Breast epithelium (tissue), 4 donors: ENCODE results near the gene CST6. TPM values are rescaled to one million over a fixed set of nuclear protein-coding genes. Genes with fewer than 3 reads are reported as not detected.

Source experiments
- DNase-seq, 2 donors: peaks; one replicate each; pipeline ENCODE4 v3.0.0-alpha.2; 2019; ENCODE audit warnings: low spot score in 2 of 2
- H3K27ac ChIP-seq, 2 donors: fragments of 200-600 bp; sonication (generic) in 1 of 2; one replicate each; pipeline ENCODE4 v1.5.1; 2016 to 2019; ENCODE audit warnings: mild to moderate bottlenecking in 1 of 2
- H3K27me3 ChIP-seq, 2 donors: fragments of 200-600 bp; sonication (generic) in 1 of 2; one replicate each; pipeline versions ENCODE4 v1.5.1 to v1.6.0; 2017 to 2019; ENCODE audit warnings: control low read depth in 1 of 2, mild to moderate bottlenecking in 1 of 2
- H3K36me3 ChIP-seq: fragments of 200-600 bp; one replicate; pipeline ENCODE4 v1.5.1; 2019
- H3K4me1 ChIP-seq, 2 donors: fragments of 200-600 bp; sonication (generic); one replicate each; pipeline ENCODE4 v1.5.1; 2016 to 2019; ENCODE audit warnings: control low read depth in 1 of 2
- H3K4me3 ChIP-seq, 3 donors: fragments of 200-600 bp; sonication (generic); 1 replicate in 2 of 3; 2 replicates in 1 of 3; pipeline ENCODE4 v1.5.1; 2016 to 2019; ENCODE audit warnings: mild to moderate bottlenecking in 3 of 3, moderate library complexity in 2 of 3
- H3K9me3 ChIP-seq, 2 donors: fragments of 200-600 bp; sonication (generic) in 1 of 2; one replicate each; pipeline ENCODE4 v1.5.1; 2016 to 2019; ENCODE audit warnings: control low read depth in 1 of 2
- POLR2A ChIP-seq: fragments of 450-650 bp; IDR thresholded peaks from one replicate; pipeline ENCODE4 v1.6.1; 2016; ENCODE audit warnings: antibody characterized with exemption, mild to moderate bottlenecking, moderate library complexity
- POLR2AphosphoS5 ChIP-seq, 3 donors: sonication (generic); formaldehyde crosslinking; IDR thresholded peaks; one replicate each; pipeline ENCODE4 v1.6.1; 2017; ENCODE audit warnings: antibody characterized with exemption in 3 of 3
- intact Hi-C: fragments of 100-400 bp; cut with DNase I; formaldehyde crosslinking; loops from one replicate; pipeline ENCODE4 v1.15.1; 2023; ENCODE audit warnings: low total_unique reads
- total RNA-seq, 3 donors: library from RNA; depleted of rRNA; stranded (reverse); fragments of >200 nt; gene quantifications; one replicate each; pipeline ENCODE4 v1.1.0, GENCODE V29; 2016
- TF ChIP-seq, protein P1 (sequence below), 3 donors: fragments of 450-650 bp; IDR thresholded peaks; one replicate each; pipeline ENCODE4 v1.5.1; 2016 to 2017; ENCODE audit warnings: antibody characterized with exemption in 3 of 3, mild to moderate bottlenecking in 3 of 3, moderate library complexity in 3 of 3

The CST6 gene
- total RNA-seq, 3 donors from 2014 or later, result 0.59 to 0.98 TPM; not detected in 1

DNA sequence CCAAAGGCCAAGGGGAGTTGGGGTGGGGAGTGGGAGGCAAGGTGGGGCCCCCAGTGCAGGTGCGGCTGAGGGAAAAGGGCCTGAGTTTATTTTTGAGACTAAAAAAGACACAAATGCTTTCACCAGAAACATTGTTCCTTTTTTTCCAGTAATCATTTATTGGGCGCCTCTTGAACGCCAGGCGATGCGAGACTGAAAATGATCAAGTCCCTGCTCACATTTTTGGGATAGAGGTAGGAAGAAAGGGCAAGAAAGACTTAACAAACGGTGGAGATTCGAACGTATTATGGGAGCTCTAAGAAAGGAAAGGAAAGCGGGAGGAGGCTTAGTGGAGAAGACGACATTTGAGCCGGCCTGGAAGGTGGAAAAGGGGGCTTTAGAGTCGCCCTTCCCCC lies 39.6 kb downstream of the CST6 start:
- intact Hi-C loops, result no loop called here
- DNase-seq, result no peak
- peak overlapping the region; percentile 89 to 94 for H3K27ac ChIP-seq

DNA sequence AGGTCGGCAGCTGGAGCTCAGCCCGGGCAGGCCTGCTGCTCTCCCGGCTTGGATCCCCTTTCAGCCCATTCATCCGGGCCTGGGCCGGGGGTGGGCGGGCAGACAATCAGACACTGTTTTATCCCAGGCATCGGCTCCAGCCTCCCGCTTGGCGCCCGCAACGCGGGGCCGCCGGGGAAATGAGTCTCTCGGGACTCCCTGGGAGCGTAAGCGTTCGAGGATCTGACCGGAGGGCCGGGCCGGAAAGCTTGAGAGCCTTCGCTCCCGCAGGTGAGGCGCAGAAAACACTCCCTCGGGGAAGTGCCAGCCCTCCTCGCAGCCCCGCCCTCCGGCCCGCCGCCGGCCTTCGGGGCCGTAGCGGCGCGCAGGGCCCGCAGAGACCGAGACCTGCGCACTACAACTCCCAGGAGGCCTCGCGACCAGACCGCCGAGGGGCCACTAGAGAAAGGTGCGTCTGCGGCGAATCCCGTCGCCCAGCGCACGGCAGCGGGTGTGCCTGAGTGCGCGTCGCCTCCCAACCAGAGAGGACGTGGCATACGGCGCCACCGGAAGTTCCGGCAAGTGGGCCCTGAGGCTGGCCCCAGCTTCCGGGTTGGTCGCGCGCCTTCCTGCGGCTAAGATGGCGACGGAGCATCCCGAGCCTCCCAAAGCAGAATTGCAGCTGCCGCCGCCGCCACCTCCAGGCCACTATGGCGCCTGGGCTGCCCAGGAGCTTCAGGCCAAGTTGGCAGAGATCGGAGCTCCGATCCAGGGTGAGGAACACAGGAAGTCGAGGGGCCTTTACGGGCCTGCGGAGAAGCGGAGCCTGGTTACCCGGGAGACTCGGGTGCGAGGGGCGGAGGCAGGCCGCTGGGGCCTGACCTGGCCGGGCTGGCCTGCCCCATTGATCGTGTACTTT lies 40.2 kb downstream of the CST6 start, which contains the start of gene SF3B2:
Gene SF3B2, plus strand, starts transcription at position 599 of the 898 bp plus-strand sequence. Its CDS starts 21 bp downstream, at position 620.
- peak; percentile 96 to 97 for DNase-seq
- intact Hi-C loops, result no loop called here
- H3K27me3 ChIP-seq, result peaks cover 0 to 13% of the 10 kb centered on the region in 2 donors
- TF ChIP-seq POLR2A (peak; percentile 49), POLR2AphosphoS5 (IDR thresholded peaks at IDR 0.05) (peak; percentile 93 to 94 (median 93))
- TF ChIP-seq, protein P1, sequence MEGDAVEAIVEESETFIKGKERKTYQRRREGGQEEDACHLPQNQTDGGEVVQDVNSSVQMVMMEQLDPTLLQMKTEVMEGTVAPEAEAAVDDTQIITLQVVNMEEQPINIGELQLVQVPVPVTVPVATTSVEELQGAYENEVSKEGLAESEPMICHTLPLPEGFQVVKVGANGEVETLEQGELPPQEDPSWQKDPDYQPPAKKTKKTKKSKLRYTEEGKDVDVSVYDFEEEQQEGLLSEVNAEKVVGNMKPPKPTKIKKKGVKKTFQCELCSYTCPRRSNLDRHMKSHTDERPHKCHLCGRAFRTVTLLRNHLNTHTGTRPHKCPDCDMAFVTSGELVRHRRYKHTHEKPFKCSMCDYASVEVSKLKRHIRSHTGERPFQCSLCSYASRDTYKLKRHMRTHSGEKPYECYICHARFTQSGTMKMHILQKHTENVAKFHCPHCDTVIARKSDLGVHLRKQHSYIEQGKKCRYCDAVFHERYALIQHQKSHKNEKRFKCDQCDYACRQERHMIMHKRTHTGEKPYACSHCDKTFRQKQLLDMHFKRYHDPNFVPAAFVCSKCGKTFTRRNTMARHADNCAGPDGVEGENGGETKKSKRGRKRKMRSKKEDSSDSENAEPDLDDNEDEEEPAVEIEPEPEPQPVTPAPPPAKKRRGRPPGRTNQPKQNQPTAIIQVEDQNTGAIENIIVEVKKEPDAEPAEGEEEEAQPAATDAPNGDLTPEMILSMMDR (IDR thresholded peaks at IDR 0.05), result no peak
- peak within 1 kb of the TSS; percentile 92 to 97 (median 92) for H3K4me3 ChIP-seq
- no peaks in the 10 kb centered on the region for H3K36me3 ChIP-seq
- H3K4me1 ChIP-seq, result peaks cover 5 to 17% of the 10 kb centered on the region in 2 donors
- H3K9me3 ChIP-seq, result no peaks in the 10 kb centered on the region
- peak within 1 kb of the TSS; percentile 89 to 94 for H3K27ac ChIP-seq

More for the DNA sequence above, 39.6 kb downstream of the CST6 start:
- H3K9me3 ChIP-seq, result no peaks in the 10 kb centered on the region
- H3K27me3 ChIP-seq, result peaks cover 0 to 13% of the 10 kb centered on the region in 2 donors
- TF ChIP-seq, protein P1 (IDR thresholded peaks at IDR 0.05), result no peak
- TF ChIP-seq POLR2AphosphoS5 (IDR thresholded peaks at IDR 0.05) (no peak), POLR2A (no peak)
- H3K36me3 ChIP-seq, result no peaks in the 10 kb centered on the region
- peaks cover 5 to 17% of the 10 kb centered on the region in 2 donors for H3K4me1 ChIP-seq
- H3K4me3 ChIP-seq, result peak overlapping the region; percentile 92 to 97 (median 92)

DNA sequence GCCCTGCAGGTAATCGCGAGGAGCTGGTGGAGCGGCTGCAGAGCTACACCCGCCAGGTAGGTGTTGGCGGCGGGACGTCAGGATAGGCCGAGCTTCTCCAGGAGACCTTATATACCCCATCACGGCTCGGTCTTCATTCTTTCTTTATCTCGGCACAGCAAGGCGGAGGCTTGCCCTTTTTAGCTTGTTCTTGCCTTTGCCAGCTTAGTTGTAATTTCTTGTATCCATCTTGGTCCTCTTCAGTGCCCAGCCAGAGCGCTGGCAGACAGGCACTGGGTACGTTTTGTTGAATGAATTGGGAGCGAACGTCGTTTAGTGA lies 40.8 kb downstream of the CST6 start:
- Histone ChIP-seq H3K27ac (peak overlapping the region; percentile 89 to 94), H3K4me3 (peak overlapping the region; percentile 92 to 97 (median 92)), H3K4me1 (peaks cover 5 to 17% of the 10 kb centered on the region in 2 donors), H3K27me3 (peaks cover 0 to 13% of the 10 kb centered on the region in 2 donors), H3K9me3 (no peaks in the 10 kb centered on the region), H3K36me3 (no peaks in the 10 kb centered on the region)
- TF ChIP-seq POLR2A (no peak), POLR2AphosphoS5 (IDR thresholded peaks at IDR 0.05) (no peak)
- TF ChIP-seq, protein P1 (IDR thresholded peaks at IDR 0.05), result no peak
- DNase-seq, result no peak
- intact Hi-C loops, result no loop called here

DNA sequence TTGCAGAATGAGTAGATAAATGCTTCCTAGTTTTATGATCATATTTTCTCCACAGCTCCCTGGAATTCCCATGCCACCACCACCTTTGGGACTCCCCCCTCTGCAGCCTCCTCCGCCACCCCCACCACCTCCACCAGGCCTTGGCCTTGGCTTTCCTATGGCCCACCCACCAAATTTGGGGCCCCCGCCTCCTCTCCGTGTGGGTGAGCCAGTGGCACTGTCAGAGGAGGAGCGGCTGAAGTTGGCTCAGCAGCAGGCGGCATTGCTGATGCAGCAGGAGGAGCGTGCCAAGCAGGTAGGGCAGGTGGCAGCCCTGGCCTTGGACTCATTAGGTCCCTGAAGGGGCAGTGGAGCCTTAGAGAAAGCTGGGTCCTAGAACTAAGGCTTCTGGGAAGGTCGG lies 43.2 kb downstream of the CST6 start:
- TF ChIP-seq POLR2AphosphoS5 (IDR thresholded peaks at IDR 0.05), result no peak
- no peak for TF ChIP-seq POLR2A
- TF ChIP-seq, protein P1 (IDR thresholded peaks at IDR 0.05), result no peak
- no peak for DNase-seq
- no peaks in the 10 kb centered on the region for H3K27me3 ChIP-seq
- H3K27ac ChIP-seq, result no peak overlapping the region
- peaks cover 5 to 17% of the 10 kb centered on the region in 2 donors for H3K4me1 ChIP-seq
- no peak overlapping the region for H3K4me3 ChIP-seq
- peaks cover 14% of the 10 kb centered on the region for H3K36me3 ChIP-seq
- no peaks in the 10 kb centered on the region for H3K9me3 ChIP-seq
- intact Hi-C loops, result no loop called here

DNA sequence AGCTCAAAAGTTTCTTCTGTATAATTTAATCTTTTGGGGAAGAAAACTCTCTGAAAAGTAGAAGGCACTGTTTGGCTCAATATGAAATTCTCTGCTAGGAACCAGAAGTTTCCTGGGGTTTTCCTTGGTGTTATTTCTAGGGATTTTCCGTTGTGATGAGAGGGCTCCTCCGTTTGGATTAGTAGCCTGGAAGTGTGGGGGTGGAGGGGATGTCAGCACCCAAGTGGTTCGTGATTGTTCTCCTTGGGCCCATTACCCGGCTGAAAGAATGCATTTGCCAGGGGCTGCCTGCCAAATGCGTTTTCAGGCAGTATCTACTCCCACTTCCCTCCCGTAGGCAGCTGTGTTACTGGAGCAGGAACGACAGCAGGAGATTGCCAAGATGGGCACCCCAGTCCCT lies 44.7 kb downstream of the CST6 start:
- TF ChIP-seq POLR2AphosphoS5 (IDR thresholded peaks at IDR 0.05) (no peak), POLR2A (no peak)
- TF ChIP-seq, protein P1 (IDR thresholded peaks at IDR 0.05), result no peak
- Histone ChIP-seq H3K27me3 (no peaks in the 10 kb centered on the region), H3K9me3 (no peaks in the 10 kb centered on the region), H3K4me3 (no peak overlapping the region), H3K4me1 (peaks cover 5 to 12% of the 10 kb centered on the region in 2 donors), H3K36me3 (peaks cover 14% of the 10 kb centered on the region), H3K27ac (no peak overlapping the region)
- intact Hi-C loops, result no loop called here
- no peak for DNase-seq
